Ammon's horn (tissue), 1 donor: Measurements from ENCODE around the gene SPOCK2.

Experiments used
- DNase-seq: peaks from one replicate; pipeline ENCODE4 v3.0.0-alpha.2; 2016; ENCODE audit warnings: low spot score

The SPOCK2 gene

DNA sequence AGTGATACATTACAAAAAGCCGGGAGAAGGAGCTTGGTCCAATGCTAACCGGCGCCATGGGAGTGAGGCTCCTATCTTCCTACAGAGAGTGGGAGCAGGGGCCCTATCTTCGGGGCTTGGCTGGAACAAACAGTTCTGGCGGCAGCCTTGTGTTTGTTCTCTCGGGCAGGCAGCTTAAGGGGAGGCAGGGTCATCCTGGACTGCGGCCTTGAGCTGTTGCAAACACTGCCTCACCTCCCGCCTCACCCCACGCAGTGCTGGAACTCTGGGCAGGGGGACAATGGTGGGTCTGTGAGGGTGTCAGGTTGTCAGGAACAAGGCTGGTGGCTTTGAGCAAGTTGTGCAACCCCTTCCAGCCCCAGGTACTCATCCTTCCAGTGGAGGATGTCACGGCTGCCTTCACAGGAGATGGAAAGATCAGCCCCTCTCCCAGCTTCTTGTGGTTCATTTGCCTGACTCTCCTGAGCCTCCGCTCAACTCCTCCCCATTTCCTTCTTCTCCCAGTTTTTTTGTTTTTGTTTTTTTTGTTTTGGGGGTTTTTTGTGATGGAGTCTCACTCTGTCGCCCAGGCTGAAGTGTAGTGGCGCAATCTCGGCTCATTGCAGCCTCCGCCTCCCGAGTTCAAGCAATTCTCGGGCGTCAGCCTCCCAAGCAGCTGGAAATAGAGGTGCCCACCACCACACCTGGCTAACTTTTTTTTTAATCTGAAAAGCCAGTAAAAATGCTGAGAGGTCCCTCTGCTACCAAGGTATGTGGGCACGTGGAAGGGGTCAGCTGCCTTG, 57.4 kb downstream of the SPOCK2 start:
- DNase-seq, result no peak

DNA sequence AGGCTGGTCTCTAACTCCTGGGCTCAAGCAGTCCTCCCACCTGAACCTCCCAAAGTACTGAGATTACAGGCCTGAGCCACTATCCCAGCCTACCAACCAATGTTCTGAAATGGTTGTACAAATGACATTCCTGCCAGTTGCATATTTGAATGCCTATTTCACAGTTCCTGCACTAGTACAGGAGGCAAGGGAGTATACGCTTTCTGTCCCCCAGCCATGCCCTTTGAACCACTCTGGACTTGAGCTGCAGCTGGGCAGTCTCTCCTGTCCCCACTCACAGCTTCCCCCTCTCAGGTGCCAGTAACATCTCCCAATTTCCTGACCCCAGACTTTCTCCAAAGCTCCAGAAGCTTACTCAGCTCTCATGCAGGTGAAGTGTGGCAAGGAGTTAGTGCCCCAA, 58.9 kb downstream of the SPOCK2 start:
- no peak for DNase-seq

DNA sequence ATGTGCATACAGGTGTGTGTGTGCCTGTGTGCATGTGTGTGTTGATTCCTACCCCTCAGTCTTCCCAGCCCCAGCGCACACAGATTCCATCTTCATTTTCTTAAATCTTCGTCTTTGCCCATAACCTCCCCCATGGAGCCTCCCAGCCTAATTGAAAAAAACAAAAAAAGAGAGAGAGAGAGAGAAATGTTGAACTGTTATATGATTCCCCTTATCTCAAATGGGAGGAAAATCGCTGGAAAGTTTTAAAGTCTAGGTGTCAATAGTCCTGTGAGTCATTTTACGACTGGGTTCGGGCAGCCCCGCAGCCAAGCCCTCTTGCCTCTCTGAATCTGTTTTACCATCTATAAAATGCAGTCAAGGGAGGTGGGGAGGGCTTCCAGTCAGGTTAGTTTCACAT, 60.9 kb downstream of the SPOCK2 start:
- DNase-seq, result no peak

DNA sequence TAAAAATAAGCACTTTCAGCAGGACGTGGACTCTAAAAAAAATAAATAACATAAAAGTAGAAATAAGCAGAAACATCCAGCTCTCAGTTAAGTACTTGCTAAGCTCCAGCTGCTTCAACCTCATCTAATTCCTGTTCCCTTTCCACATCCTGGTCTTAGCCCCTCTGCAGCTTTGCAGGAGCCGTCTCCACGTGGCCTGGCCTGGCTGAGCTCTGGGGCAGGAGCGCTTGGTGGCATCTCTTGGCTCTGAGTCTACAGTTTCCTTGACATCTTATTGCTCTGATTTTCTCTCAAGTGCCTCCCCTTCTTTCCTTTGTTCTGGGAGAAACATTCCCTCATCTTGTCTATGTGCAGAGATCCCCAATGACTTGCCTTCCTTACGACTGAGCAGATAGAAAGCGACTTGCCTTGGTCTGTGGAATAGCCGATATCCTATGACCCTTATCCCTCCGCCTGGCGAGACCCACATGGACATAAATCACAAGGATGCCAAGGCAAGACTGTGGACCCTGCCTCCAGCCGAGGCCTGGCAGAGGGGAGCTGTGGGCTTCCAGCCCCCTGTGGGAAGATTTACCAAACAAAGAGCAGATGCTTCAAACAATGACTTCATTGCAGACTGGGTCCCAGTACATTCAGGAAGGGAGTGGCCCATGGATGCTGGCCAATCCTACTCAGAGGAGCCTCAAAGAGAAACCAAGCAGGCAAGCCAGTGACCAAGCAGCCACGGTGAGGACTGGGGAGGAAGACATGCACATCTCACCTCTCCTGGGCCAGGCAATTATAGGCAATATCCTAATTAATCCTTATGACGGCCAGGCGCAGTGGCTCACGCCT, 61.9 kb downstream of the SPOCK2 start:
- DNase-seq, result no peak

DNA sequence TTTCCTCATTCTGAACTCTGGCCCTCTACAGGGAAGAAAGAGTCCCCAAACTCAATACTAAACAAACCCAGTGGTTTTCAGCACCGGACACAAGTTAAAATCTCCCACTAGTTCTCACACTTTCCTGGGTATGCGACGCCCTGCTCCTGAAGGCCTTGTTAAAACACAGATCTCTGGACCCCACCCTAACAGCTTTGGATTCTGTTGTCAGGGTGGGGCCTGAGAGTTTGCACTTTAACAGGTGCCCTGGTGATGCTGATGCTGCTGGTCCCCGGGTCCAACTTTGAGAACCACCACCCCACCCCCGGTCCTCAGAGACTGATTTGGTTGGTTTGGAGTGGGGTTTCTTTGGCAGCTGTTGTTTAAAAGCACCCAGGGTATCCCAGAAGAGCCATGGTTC, 62.5 kb downstream of the SPOCK2 start:
- DNase-seq, result no peak

DNA sequence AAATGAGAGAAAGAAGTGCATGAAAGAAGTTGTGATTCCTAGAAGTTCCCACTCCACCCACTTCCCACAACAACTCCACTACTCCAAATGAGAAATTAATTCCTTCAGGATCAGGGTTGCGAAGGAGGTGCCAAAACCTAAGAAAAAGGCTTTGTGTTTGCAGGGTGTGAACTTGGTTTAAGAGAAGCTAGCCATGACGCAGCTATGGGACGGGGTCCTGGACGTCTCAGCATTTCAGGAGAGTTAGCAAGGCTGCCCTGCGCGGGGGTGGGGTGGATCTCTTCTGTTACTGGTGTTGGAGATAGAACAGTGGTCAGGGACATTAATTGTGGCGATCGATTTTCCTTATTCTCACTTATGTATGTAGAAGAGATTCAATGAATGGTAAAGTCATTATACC, 63.0 kb downstream of the SPOCK2 start:
- DNase-seq, result no peak

DNA sequence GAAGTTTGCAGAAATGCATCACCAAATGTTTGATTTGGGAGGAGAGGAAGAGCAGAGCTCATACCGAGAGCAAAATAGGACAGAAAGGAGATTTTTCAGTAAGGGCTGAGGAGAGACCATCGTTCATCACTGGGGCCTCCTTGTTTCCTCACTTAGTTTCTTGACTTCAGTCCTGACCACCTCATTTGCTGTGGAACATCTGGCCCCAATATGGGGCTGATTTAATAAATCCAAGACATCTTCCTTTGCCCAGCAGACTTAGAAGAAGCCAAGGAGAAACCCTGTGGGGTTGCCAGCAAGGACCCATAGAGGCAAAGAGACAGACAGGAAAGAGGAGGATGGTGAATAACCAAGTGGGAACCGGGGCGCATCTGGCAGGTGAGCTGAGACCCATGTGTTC, 63.8 kb downstream of the SPOCK2 start:
- no peak for DNase-seq

DNA sequence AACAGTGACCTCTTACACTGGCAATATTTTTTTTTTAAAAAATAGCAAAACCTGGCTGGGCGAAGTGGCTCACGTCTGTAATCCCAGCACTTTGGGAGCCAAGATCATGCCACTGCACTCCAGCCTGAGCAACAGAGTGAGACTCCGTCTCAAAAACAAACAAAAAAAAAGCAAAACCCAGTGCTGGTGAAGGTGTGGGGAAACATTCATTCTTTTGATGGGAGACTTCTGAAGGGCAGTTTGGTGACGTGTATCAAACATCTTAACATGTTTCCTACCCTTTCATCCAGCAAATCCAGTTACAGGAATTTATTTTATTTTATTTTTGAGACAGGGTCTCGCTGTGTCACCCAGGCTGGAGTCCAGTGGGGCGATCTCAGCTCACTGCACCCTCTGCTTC, 66.1 kb downstream of the SPOCK2 start:
- no peak for DNase-seq

DNA sequence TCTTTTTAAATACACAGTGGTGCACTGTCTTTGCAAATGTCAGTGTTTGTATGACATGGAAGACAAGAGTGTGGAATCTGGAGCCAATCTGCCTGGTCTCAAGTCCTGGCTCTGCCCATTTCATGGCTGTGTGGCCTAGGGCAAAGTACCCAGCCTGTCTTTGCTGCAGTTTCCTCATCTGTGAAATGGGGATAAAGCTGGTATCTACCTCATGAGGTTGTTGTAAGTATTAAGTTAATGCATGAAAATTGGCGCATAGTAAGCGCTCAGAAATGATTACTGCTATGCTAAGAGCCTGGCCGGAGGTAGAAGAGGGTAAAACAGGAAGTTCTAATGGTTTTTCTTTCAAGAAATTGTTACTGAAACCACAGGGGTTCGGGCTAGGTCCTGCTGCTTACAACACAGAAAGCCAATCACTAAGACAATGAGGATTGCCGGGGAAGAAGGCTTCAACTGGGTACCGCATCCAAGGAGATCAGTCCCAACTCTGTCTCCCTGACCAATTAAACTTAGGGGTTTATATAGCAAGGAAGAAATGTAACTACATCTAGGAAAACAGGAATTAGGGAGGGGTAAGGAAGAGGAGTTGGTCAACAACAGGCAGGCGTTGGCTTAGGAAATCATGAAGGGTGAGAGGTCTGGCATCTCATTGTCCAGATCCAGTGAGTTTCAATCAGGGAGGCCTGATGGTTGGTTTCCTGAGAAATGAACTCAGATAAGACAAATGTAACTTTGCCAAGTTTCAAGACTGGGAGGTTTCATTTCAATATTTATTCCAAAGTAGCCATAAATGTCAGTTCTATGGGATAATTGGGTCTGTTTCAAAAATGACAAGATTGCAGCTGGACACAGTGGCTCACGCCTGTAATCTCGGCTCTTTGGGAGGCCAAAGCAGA, 67.2 kb downstream of the SPOCK2 start:
- no peak for DNase-seq

DNA sequence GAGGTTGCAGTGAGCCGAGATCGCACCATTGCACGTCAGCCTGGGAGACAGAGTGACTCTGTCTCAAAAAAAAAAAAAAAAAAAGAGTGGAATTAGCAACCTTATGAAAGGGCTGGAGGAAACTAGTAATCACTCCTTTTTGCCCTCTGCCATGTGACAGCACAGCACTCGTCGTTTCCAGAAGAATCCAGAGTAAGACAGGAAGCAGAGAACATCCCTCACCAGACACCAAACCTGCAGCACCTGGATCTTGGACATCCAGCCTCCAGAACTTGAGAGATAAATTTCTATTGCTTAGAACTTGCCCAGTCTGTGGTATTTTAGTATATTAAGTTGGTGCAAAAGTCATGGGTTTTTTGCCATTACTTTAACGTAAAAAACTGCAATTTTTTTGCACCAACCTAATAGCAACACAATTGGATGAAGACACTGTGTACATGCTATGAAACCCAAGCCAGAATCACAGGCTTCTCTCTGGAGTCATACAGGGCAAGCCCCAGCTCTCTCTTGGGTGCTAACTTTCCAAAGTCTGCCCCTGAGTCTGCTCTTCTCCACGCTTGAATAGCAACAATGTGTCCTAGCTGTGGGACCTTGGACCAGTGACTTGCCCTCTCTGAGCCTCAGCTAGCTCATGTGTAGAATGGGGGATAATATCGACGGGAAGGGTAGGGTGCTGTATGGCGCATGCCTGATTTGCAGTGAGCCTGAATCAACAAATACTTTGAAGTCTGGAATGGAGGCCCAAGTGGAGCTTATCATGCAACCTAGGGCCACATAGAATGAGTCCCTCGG, 69.1 kb downstream of the SPOCK2 start:
- DNase-seq, result no peak

DNA sequence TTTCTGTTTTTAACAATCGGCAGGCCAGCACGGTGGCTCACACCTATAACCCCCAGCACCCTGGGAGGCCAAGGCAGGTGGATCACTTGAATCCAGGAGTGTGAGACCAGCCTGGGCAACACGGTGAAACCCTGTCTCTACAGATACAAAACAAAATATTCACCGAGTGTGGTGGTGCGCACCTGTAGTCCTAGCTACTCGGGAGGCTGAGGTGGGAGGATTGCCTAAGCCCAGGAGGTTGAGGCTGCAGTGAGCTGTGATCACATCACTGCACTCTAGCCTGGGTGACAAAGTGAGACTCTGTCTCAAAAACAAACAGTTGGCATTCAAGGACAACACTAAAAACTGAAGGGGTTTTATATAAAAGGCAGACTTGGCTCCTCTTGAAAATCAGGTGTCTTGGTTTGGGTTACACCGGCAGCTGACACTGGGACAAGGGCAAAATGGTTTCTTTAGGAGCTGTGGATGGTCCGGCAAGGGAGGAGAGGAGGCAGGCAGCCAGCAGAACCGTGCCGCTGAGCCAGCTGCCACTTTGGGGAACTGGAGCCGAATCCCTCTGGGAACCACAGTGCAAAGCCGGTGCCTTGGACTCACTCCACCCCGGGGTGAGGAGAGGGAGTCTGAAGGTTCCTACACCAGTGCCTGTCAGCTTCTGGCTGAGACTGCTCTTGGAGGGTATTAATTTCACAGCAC, 71.6 kb downstream of the SPOCK2 start:
- DNase-seq, result peak; percentile 45

DNA sequence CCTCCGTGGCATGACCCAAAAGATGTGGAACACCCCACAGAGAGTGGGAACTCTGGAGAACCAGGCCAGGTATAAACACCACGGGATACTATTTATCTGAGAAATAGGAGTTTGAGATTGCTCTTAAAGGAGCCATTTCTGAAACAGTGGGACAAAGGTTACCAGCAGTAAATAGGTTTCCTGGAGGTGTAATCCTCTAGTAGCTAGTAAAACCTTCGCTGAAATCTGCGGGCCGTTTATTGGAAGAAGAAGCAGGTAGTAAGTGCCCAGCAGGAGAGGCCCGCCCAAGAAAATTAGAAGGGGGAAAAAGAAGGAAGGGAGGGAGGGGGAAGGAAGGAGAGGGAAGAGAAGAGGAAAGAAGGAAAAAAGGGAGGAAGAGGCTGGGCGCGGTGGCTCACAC, 72.5 kb downstream of the SPOCK2 start:
- DNase-seq, result no peak

DNA sequence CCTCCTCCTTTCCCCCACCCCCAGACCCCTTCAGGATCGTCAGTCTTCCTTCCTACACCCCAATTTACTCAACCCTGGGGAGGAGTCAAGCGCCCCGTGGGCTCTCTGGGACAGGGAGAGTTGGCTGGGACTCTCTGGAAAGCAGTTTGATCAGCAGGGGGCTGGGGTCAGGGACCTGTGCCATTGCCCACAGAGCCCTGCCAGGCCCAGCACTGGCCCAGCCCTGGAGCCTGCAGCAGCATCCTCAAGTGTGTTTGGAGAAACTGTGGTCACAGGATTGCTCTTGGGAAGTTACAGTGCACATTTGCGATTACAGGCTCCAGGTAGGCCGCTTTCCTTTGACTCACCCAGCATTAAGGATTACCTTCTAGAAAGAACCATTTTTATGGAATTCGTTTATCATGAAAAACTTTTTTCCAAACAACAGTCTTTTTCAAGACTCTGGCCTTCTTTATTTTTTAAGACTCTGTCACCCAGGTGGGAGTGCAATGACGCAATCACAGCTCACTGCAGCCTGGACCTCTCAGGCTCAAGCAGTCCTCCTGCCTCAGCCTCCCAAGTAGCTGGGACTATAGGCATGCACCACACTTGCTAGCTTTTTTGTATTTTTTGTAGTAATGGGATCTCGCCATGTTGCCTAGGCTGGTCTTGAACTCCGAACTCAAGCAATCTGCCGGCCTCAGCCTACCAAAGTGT, 73.4 kb downstream of the SPOCK2 start:
- DNase-seq, result no peak

DNA sequence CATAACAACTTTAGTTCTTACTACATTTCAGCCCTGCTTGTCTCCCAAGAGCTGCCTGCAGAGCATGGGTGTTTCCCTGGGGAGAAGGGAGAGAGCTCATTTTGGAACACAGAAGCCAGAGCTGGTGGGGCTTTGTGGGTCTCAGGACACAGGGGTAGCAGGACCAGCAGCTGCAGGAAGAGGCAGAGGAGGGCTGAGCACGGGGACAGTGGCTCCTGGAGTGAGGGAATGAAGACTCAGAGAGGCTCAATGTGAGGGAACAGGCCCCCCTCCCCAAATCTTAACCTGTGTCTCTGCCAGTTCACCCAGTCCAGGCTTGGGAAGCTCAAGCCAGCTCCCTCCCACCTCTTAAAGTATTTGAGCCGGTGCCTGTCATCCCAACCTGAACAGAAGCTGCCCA, 74.2 kb downstream of the SPOCK2 start:
- DNase-seq, result no peak

DNA sequence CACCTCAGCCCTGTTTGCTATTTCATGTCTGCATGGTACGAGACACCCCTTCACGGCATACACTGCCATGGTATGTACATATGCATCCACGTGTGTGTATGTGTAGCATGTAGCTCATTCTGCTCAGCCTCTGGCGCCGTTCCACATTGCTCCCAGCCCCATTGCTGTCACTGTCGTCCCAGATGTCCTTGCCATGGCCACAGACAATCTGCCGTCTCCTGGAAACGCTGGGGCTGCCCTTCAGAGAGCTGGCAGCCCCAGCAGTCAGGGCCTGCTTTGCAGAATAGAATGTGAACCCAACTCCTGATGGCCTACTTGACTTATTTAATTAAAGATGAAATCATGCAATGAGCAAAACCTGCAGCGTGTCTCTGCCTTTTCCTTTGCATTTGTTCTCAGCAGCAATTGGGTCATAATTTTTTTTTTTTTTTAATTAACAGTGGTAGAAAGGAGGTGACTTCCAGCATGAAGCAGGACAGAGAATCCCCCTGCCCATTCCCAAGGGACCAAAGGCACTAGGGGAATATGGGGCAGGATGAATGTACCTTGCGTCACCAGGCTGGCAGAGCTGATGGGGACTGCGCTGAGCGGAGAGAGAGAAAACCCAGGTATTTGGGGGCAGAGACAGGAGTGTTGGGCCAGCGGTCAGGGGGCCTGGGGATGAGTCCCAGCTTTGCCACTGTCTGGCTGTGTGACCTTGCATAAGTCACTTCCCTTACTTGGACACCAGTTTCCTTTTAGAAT, 75.0 kb downstream of the SPOCK2 start:
- peak; percentile 73 for DNase-seq

DNA sequence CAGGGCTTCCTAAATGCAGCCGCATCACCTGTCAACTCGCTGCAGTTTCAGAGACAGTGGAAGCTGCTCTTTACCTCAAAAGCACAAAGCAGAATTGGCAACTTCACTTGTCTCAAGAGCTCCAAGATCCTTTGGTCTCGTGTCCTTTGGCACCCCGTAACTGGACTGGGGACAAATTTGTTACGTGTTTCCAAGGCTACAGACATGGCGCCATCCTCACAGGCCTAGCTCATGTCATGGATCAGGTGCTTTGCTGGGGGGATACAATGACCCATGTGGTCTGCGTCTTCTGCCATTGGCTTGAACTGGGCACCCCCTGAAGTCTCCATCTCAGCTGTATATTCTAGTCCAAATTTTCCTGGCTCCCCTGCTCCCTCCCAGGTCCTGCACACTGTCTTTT, 75.6 kb downstream of the SPOCK2 start:
- DNase-seq, result no peak

DNA sequence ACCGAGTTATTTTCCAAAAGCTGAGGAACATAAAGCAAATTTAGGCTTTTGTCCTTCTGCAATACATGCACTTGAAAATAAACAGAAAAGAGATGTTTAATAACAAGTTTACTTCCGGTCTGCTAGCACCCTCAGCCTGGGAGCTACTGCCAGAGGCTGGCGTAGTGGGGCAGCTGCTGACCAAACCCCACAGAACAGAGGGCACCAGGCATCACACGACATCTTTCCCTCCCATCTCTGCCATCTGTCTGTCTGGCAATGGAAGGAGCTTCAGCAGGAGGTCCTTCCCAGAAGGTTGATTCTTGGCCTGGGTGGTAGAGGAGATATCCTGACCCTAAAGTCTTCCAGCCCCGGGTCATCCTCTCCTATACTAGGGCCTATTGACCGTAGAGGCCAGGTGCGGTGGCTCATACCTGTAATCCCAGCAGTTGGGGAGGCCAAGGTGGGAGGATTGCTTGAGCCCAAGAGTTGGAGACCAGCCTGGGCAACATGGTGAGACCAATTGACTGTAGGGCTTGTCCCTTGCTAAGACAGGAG, 76.3 kb downstream of the SPOCK2 start:
- DNase-seq, result no peak

DNA sequence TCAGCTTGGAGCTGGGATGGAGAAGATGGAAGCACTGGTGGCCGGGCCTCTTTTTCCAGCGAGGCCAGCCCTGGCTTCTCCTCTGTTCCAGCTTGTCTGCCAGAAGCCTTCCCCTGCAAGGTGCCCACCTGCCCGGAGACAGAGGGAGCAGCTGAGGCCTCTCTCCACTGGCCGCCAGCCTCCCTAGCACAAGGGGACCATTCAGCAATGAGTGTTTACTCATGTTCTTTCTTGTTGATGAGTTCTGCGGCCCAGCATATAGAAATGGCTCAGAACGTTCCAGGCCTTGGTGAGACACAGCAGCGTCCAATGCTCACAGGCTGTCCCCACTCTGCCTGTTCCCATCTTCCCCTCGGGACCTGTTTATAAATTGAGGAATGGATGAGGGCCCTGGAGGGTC, 76.9 kb downstream of the SPOCK2 start:
- DNase-seq, result peak; percentile 91

DNA sequence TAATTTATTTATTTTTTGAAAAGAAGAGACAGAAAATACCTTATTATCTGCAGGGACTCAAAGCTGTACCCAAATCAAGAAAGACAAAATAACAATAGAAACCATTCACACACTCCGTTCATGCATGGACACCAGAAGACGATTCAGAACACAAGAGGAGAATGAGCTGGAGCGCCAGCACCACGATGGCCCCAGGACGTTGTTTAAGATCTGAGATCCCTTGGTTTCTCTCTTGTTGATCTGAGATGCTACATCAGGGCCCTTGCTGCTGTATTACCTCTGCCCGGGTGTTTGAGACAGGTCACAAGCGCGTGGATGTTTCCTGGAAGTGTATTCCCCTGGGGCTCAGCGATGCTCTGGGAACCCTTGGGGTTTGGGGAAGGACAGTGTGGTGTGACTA, 77.3 kb downstream of the SPOCK2 start:
- DNase-seq, result no peak
